ENCODE measurements around the gene CCNE1. TPM values are rescaled to one million over a fixed set of nuclear protein-coding genes. Genes with fewer than 3 reads are reported as not detected.
A peak's percentile ranks its signal among the peaks of the same experiment; 100 is the strongest.

Gene CCNE1
- total RNA-seq, 2 donors from 2014 or later: 33.3 to 34.9 TPM

DNA sequence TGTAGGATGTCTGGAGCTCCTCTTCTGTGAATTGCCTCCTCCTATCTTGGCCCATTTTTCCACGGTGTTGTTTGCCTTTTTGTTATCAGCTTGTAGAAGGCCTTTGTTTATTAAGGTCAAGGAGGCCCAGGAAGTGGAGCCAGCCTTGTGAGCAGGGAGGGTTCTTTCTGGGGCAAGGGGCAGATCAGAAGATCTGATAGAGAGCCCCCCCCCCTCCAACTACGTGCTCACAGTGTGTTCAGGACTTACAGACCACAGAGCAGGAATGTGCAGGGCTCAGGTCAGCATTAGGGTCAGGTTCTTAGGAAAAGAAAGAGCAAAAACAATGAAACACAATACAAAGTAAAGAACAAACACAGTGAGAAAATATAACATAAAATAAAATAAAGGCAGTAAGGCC, 59.4 kb downstream of the CCNE1 start:
- WGBS, 2 experiments (ENCODE audit: insufficient coverage in 1 of 2, insufficient read length in 1 of 2): 22% methylated on average over 1 of the region's 2 CpGs; no CpG with 5 or more reads in 1 of the 2 experiments
- no peak overlapping the region for H3K27ac ChIP-seq (ENCODE audit: low read depth, low read length)
- H3K4me3 Mint-ChIP-seq: no peak overlapping the region
- H3K36me3 Mint-ChIP-seq (ENCODE audit: low read depth): no peaks in the 10 kb centered on the region
- H3K4me1 Mint-ChIP-seq: peaks cover 9% of the 10 kb centered on the region
- no peaks in the 10 kb centered on the region for H3K36me3 ChIP-seq (ENCODE audit: control insufficient read depth, insufficient read depth, low read length)
- peak overlapping the region; percentile 35 for H3K27ac Mint-ChIP-seq
- H3K9ac ChIP-seq (ENCODE audit: extremely low read depth, low read length, poor library complexity, severe bottlenecking): no peak overlapping the region
- H3K4me3 ChIP-seq (ENCODE audit: low read length): no peak overlapping the region
- TF ChIP-seq, protein P1, sequence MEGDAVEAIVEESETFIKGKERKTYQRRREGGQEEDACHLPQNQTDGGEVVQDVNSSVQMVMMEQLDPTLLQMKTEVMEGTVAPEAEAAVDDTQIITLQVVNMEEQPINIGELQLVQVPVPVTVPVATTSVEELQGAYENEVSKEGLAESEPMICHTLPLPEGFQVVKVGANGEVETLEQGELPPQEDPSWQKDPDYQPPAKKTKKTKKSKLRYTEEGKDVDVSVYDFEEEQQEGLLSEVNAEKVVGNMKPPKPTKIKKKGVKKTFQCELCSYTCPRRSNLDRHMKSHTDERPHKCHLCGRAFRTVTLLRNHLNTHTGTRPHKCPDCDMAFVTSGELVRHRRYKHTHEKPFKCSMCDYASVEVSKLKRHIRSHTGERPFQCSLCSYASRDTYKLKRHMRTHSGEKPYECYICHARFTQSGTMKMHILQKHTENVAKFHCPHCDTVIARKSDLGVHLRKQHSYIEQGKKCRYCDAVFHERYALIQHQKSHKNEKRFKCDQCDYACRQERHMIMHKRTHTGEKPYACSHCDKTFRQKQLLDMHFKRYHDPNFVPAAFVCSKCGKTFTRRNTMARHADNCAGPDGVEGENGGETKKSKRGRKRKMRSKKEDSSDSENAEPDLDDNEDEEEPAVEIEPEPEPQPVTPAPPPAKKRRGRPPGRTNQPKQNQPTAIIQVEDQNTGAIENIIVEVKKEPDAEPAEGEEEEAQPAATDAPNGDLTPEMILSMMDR (conservative IDR thresholded peaks at IDR 0.05): no peak
- peaks cover 4% of the 10 kb centered on the region for H3K9me3 ChIP-seq (ENCODE audit: control insufficient read depth, low read length)
- peaks cover 8% of the 10 kb centered on the region for H3K27me3 ChIP-seq (ENCODE audit: control insufficient read depth, insufficient read depth, low read length, poor library complexity, severe bottlenecking)
- H3K9me3 Mint-ChIP-seq: peaks cover 16% of the 10 kb centered on the region
- peaks cover 29% of the 10 kb centered on the region for H3K27me3 Mint-ChIP-seq (ENCODE audit: insufficient read depth)
- no peak for DNase-seq
- peaks cover 3% of the 10 kb centered on the region for H3K4me1 ChIP-seq (ENCODE audit: control insufficient read depth, insufficient read depth, low read length)

- no peak overlapping the region for H3K4me3 ChIP-seq (ENCODE audit: low read length)
- H3K27me3 ChIP-seq (ENCODE audit: control insufficient read depth, insufficient read depth, low read length, poor library complexity, severe bottlenecking): peaks cover 8% of the 10 kb centered on the region
- TF ChIP-seq, protein P1 (conservative IDR thresholded peaks at IDR 0.05): peak; percentile 59
- H3K27ac ChIP-seq (ENCODE audit: low read depth, low read length): no peak overlapping the region
- peak; percentile 83 for DNase-seq
- peaks cover 31% of the 10 kb centered on the region for H3K27me3 Mint-ChIP-seq (ENCODE audit: insufficient read depth)
- peak overlapping the region; percentile 53 for H3K4me3 Mint-ChIP-seq
- no peak overlapping the region for H3K9ac ChIP-seq (ENCODE audit: extremely low read depth, low read length, poor library complexity, severe bottlenecking)
- H3K9me3 ChIP-seq (ENCODE audit: control insufficient read depth, low read length): peaks cover 4% of the 10 kb centered on the region
- peaks cover 3% of the 10 kb centered on the region for H3K4me1 ChIP-seq (ENCODE audit: control insufficient read depth, insufficient read depth, low read length)
- 9 to 16% methylated on average over 13 to 33 of the region's 33 CpGs for WGBS, 2 experiments (ENCODE audit: insufficient coverage in 1 of 2, insufficient read length in 1 of 2)
- no peak overlapping the region for H3K27ac Mint-ChIP-seq
- H3K4me1 Mint-ChIP-seq: peaks cover 9% of the 10 kb centered on the region
- H3K9me3 Mint-ChIP-seq: peaks cover 12% of the 10 kb centered on the region
- H3K36me3 ChIP-seq (ENCODE audit: control insufficient read depth, insufficient read depth, low read length): no peaks in the 10 kb centered on the region
- H3K36me3 Mint-ChIP-seq (ENCODE audit: low read depth): no peaks in the 10 kb centered on the region
Measured at GRCh38 chr19:29872224-29872731, 60.5 kb downstream of the CCNE1 start.

- Histone ChIP-seq H3K4me3 (ENCODE audit: low read length) (peak overlapping the region; percentile 68), H3K4me1 (ENCODE audit: control insufficient read depth, insufficient read depth, low read length) (peaks cover 3% of the 10 kb centered on the region), H3K9me3 (ENCODE audit: control insufficient read depth, low read length) (no peaks in the 10 kb centered on the region), H3K9ac (ENCODE audit: extremely low read depth, low read length, poor library complexity, severe bottlenecking) (no peak overlapping the region), H3K27me3 (ENCODE audit: control insufficient read depth, insufficient read depth, low read length, poor library complexity, severe bottlenecking) (peaks cover 8% of the 10 kb centered on the region), H3K36me3 (ENCODE audit: control insufficient read depth, insufficient read depth, low read length) (no peaks in the 10 kb centered on the region), H3K27ac (ENCODE audit: low read depth, low read length) (no peak overlapping the region)
- WGBS, 2 experiments (ENCODE audit: insufficient coverage in 1 of 2, insufficient read length in 1 of 2): 3 to 6% methylated on average over 28 to 76 of the region's 77 CpGs
- Mint-ChIP-seq H3K27me3 (ENCODE audit: insufficient read depth) (peaks cover 27% of the 10 kb centered on the region), H3K9me3 (peaks cover 5% of the 10 kb centered on the region), H3K4me1 (peaks cover 9% of the 10 kb centered on the region), H3K27ac (no peak overlapping the region), H3K4me3 (peak overlapping the region; percentile 53), H3K36me3 (ENCODE audit: low read depth) (no peaks in the 10 kb centered on the region)
- DNase-seq: peak; percentile 91
- TF ChIP-seq, protein P1 (conservative IDR thresholded peaks at IDR 0.05): peak; percentile 97
Measured at GRCh38 chr19:29873024-29873800, 61.4 kb downstream of the CCNE1 start.

Other genes with a start within 250 kb of the CCNE1 start
- 10 to 100 TPM; 58.2 to 59.7 TPM for gene POP4, start 205.7 kb upstream of the CCNE1 start, total RNA-seq
- 1 to 10 TPM; 2.6 to 2.8 TPM for gene PLEKHF1, start 146.5 kb upstream of the CCNE1 start, total RNA-seq
- 10 to 100 TPM; 18.9 to 22.9 TPM for gene C19orf12, start 96.7 kb upstream of the CCNE1 start, total RNA-seq
- 10 to 100 TPM; 49.6 to 59.7 TPM for gene URI1, start 130.2 kb downstream of the CCNE1 start, total RNA-seq

Data from endodermal cell (in vitro differentiated cells).